Astrocyte (in vitro differentiated cells and primary cell): ENCODE data around the gene YEATS4. TPM values are rescaled to one million over a fixed set of nuclear protein-coding genes. Genes with fewer than 3 reads are reported as not detected.

Experiments used
- DNase-seq: peaks from one replicate; pipeline ENCODE4 v3.0.0-alpha.2; 2010; ENCODE audit warnings: low read depth
- FAIRE-seq: peaks from 2 replicates; lab custom pipeline; 2011; peaks lifted over from hg19 to GRCh38; lab: Jason Lieb, UNC
- H2AFZ ChIP-seq: 2 replicates; pipeline ENCODE4 v1.6.0; 2012; ENCODE audit warnings: low read depth, low read length, inconsistent platforms
- H3K27ac ChIP-seq: 2 replicates; pipeline ENCODE4 v1.5.1; 2011; ENCODE audit warnings: low read depth, low read length, inconsistent platforms
- H3K27me3 ChIP-seq: 2 replicates; pipeline ENCODE4 v1.6.0; 2011; ENCODE audit warnings: low read length, inconsistent platforms; ENCODE audit not compliant: insufficient read depth
- H3K36me3 ChIP-seq: 2 replicates; pipeline ENCODE4 v1.5.1; 2011; ENCODE audit warnings: low read length, inconsistent platforms; ENCODE audit not compliant: insufficient read depth
- H3K4me1 ChIP-seq: 2 replicates; pipeline ENCODE4 v1.5.1; 2011; ENCODE audit warnings: low read length, inconsistent platforms; ENCODE audit not compliant: insufficient read depth
- H3K4me2 ChIP-seq: 2 replicates; pipeline ENCODE4 v1.6.0; 2012; ENCODE audit warnings: low read length, inconsistent platforms
- H3K4me3 ChIP-seq: 2 replicates; pipeline ENCODE4 v1.5.1; 2011; ENCODE audit warnings: low read depth, mild to moderate bottlenecking, low read length, inconsistent platforms; ENCODE audit not compliant: insufficient read depth
- H3K79me2 ChIP-seq: 2 replicates; pipeline ENCODE4 v1.6.0; 2012; ENCODE audit warnings: mild to moderate bottlenecking, low read length, inconsistent platforms; ENCODE audit not compliant: insufficient read depth
- H3K9ac ChIP-seq: 2 replicates; pipeline ENCODE4 v1.6.0; 2012; ENCODE audit warnings: mild to moderate bottlenecking, low read length, inconsistent platforms
- H3K9me3 ChIP-seq: 2 replicates; pipeline ENCODE4 v1.5.1; 2012; ENCODE audit warnings: low read depth, mild to moderate bottlenecking, low read length, inconsistent platforms; ENCODE audit not compliant: insufficient read depth
- H4K20me1 ChIP-seq: 2 replicates; pipeline ENCODE4 v1.6.0; 2012; ENCODE audit warnings: low read length, inconsistent platforms; ENCODE audit not compliant: insufficient read depth
- H3K27ac Mint-ChIP-seq: one replicate; pipeline ENCODE4 v1.8.0; 2021; ENCODE audit warnings: mild to moderate bottlenecking, mixed read lengths; ENCODE audit not compliant: unreplicated experiment
- H3K27me3 Mint-ChIP-seq: one replicate; pipeline ENCODE4 v1.8.0; 2021; ENCODE audit warnings: low read depth, mixed read lengths; ENCODE audit not compliant: unreplicated experiment
- H3K36me3 Mint-ChIP-seq: one replicate; pipeline ENCODE4 v1.8.0; 2021; ENCODE audit warnings: low read depth, mixed read lengths; ENCODE audit not compliant: unreplicated experiment
- H3K4me1 Mint-ChIP-seq: one replicate; pipeline ENCODE4 v1.8.0; 2021; ENCODE audit warnings: low read depth, mixed read lengths; ENCODE audit not compliant: unreplicated experiment
- H3K4me3 Mint-ChIP-seq: one replicate; pipeline ENCODE4 v1.8.0; 2021; ENCODE audit warnings: mild to moderate bottlenecking, moderate library complexity, mixed read lengths; ENCODE audit not compliant: unreplicated experiment
- H3K9me3 Mint-ChIP-seq: one replicate; pipeline ENCODE4 v1.8.0; 2021; ENCODE audit warnings: mild to moderate bottlenecking, mixed read lengths; ENCODE audit not compliant: unreplicated experiment
- EZH2 ChIP-seq: IDR thresholded peaks from 2 replicates; pipeline ENCODE4 v1.6.1; 2012; ENCODE audit warnings: mild to moderate bottlenecking, low read length, inconsistent platforms; ENCODE audit not compliant: insufficient read depth
- total RNA-seq: library from RNA; stranded (reverse); gene quantifications from 2 replicates; pipeline ENCODE4 v1.2.1, GENCODE V29; 2021
- TF ChIP-seq, protein P1 (sequence below): IDR thresholded peaks from 2 replicates; pipeline ENCODE4 v1.5.1; 2011; ENCODE audit warnings: low read depth, mild to moderate bottlenecking, inconsistent platforms, low read length, moderate library complexity; ENCODE audit not compliant: insufficient read depth

YEATS4 gene
- total RNA-seq, 1 donor from 2014 or later, result 11.6 TPM

DNA sequence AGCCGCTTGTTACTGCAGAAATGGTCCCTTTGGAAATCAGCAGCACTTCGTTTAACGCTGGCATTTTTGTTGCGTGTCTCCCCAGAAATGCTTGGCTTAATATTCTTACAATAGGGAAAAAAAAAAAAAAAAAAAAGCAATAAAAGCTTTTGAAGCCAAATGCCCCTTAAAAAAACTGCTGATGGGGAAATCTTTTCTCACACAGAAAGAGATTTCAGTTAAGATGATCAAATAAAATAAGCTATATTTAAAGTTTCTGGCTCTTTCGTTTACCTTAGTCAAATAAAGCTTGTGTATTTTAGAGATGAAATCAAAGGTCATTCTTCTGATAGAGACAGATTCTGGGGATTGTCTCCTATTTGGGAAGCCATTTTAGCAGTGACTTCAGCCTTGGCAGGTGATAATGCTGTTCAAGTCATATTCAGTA, 58.2 kb downstream of the YEATS4 start:
- H3K27ac Mint-ChIP-seq, result no peak overlapping the region
- H3K9me3 Mint-ChIP-seq, result no peaks in the 10 kb centered on the region
- Histone ChIP-seq H3K27ac (no peak overlapping the region), H4K20me1 (no peaks in the 10 kb centered on the region), H3K4me2 (no peak overlapping the region), H3K9me3 (no peaks in the 10 kb centered on the region), H2AFZ (no peak overlapping the region), H3K4me3 (no peak overlapping the region), H3K27me3 (no peaks in the 10 kb centered on the region), H3K4me1 (peaks cover 4% of the 10 kb centered on the region), H3K79me2 (no peaks in the 10 kb centered on the region), H3K9ac (no peak overlapping the region), H3K36me3 (no peaks in the 10 kb centered on the region)
- no peak for TF ChIP-seq EZH2
- TF ChIP-seq, protein P1, sequence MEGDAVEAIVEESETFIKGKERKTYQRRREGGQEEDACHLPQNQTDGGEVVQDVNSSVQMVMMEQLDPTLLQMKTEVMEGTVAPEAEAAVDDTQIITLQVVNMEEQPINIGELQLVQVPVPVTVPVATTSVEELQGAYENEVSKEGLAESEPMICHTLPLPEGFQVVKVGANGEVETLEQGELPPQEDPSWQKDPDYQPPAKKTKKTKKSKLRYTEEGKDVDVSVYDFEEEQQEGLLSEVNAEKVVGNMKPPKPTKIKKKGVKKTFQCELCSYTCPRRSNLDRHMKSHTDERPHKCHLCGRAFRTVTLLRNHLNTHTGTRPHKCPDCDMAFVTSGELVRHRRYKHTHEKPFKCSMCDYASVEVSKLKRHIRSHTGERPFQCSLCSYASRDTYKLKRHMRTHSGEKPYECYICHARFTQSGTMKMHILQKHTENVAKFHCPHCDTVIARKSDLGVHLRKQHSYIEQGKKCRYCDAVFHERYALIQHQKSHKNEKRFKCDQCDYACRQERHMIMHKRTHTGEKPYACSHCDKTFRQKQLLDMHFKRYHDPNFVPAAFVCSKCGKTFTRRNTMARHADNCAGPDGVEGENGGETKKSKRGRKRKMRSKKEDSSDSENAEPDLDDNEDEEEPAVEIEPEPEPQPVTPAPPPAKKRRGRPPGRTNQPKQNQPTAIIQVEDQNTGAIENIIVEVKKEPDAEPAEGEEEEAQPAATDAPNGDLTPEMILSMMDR, result no peak
- H3K27me3 Mint-ChIP-seq, result no peaks in the 10 kb centered on the region
- no peak for DNase-seq
- no peak overlapping the region for H3K4me3 Mint-ChIP-seq
- peaks cover 7% of the 10 kb centered on the region for H3K4me1 Mint-ChIP-seq
- no peaks in the 10 kb centered on the region for H3K36me3 Mint-ChIP-seq
- FAIRE-seq, result no peak

DNA sequence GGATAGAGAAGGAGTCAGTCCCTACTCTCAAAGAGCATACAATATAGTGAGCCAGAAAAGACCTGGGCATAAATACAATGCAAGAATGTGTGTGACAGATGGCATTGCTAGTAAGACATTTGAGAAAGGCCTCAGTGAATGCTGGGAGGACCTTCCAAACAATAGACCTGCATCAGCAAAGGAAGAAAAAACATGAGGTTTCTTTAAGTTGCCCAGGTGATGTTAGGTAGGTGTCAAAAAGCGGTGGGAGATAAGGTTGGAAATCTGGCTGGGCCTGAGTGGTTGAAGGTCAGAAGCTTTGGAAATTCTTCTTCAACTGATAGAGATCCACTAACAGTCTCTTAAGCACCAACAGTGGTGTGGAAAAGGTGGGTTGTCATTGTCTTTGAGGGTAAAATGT, 60.2 kb downstream of the YEATS4 start:
- Histone ChIP-seq H3K4me1 (peaks cover 4% of the 10 kb centered on the region), H3K4me3 (no peak overlapping the region), H4K20me1 (no peaks in the 10 kb centered on the region), H2AFZ (no peak overlapping the region), H3K9me3 (no peaks in the 10 kb centered on the region), H3K27ac (no peak overlapping the region), H3K36me3 (no peaks in the 10 kb centered on the region), H3K9ac (no peak overlapping the region), H3K27me3 (no peaks in the 10 kb centered on the region), H3K4me2 (no peak overlapping the region), H3K79me2 (no peaks in the 10 kb centered on the region)
- Mint-ChIP-seq H3K27me3 (no peaks in the 10 kb centered on the region), H3K4me1 (peaks cover 10% of the 10 kb centered on the region), H3K4me3 (no peak overlapping the region), H3K9me3 (peaks cover 2% of the 10 kb centered on the region), H3K27ac (no peak overlapping the region), H3K36me3 (no peaks in the 10 kb centered on the region)
- TF ChIP-seq EZH2, result no peak
- TF ChIP-seq, protein P1, result no peak
- FAIRE-seq (no peak), DNase-seq (no peak)

DNA sequence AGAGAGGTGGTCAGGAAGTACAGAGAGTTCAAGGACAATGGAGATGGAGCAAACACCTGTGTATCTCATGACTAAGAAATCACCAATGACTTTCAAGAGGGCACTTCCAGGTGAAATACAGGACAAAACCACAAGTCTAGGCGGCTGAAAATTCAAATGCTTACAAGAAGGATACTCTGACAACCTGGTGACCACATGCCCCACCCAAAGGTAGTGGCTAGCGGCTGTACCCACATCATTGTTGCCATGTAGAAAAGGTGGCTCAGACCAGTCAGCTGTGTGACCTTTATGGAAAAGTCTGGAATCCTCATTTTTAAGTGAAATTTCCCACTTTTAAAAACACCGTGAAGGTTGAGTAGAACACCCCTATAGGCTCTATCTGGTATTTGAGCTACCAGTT, 62.0 kb downstream of the YEATS4 start:
- H3K27ac Mint-ChIP-seq, result no peak overlapping the region
- Histone ChIP-seq H2AFZ (no peak overlapping the region), H3K27ac (no peak overlapping the region), H3K9ac (no peak overlapping the region), H3K9me3 (no peaks in the 10 kb centered on the region), H3K36me3 (no peaks in the 10 kb centered on the region), H3K4me1 (no peaks in the 10 kb centered on the region), H3K4me3 (no peak overlapping the region), H4K20me1 (no peaks in the 10 kb centered on the region), H3K27me3 (no peaks in the 10 kb centered on the region), H3K79me2 (no peaks in the 10 kb centered on the region), H3K4me2 (no peak overlapping the region)
- peaks cover 11% of the 10 kb centered on the region for H3K4me1 Mint-ChIP-seq
- H3K36me3 Mint-ChIP-seq, result no peaks in the 10 kb centered on the region
- H3K9me3 Mint-ChIP-seq, result peaks cover 2% of the 10 kb centered on the region
- FAIRE-seq (no peak), DNase-seq (no peak)
- no peaks in the 10 kb centered on the region for H3K27me3 Mint-ChIP-seq
- no peak overlapping the region for H3K4me3 Mint-ChIP-seq
- TF ChIP-seq EZH2, result no peak
- TF ChIP-seq, protein P1, result no peak
